Kidney (tissue), 14 donors: ENCODE measurements around the gene TIE1. TPM values are rescaled to one million over a fixed set of nuclear protein-coding genes. Genes with fewer than 3 reads are reported as not detected.

Source experiments
- DNase-seq, 5 donors: peaks; one replicate each; pipeline ENCODE4 v3.0.0-alpha.2; 2013 to 2020
- FAIRE-seq: peaks from 2 replicates; lab custom pipeline; 2012; peaks lifted over from hg19 to GRCh38; lab: Jason Lieb, UNC
- H3K27ac ChIP-seq, 2 donors: one replicate each; pipeline ENCODE4 v1.7.0; 2013; ENCODE audit warnings: low read depth in 2 of 2, low read length in 2 of 2, inconsistent platforms in 1 of 2
- H3K27me3 ChIP-seq: one replicate; pipeline ENCODE4 v1.7.1; 2013; ENCODE audit warnings: low read length, inconsistent platforms; ENCODE audit not compliant: control insufficient read depth, insufficient read depth
- H3K36me3 ChIP-seq, 3 donors: one replicate each; pipeline versions ENCODE4 v1.7.0 to v1.7.1; 2013; ENCODE audit warnings: low read length in 3 of 3, control low read depth in 1 of 3, inconsistent platforms in 1 of 3; ENCODE audit not compliant: insufficient read depth in 3 of 3, control insufficient read depth in 2 of 3
- H3K4me1 ChIP-seq, 3 donors: one replicate each; pipeline versions ENCODE4 v1.7.0 to v1.7.1; 2013; ENCODE audit warnings: low read length in 3 of 3, inconsistent platforms in 1 of 3, low read depth in 1 of 3; ENCODE audit not compliant: control insufficient read depth in 2 of 3, insufficient read depth in 2 of 3
- H3K4me3 ChIP-seq, 3 donors: one replicate each; pipeline versions ENCODE4 v1.7.0 to v1.8.1; 2013; ENCODE audit warnings: low read length in 3 of 3, control low read depth in 1 of 3, inconsistent platforms in 1 of 3
- H3K9ac ChIP-seq, 3 donors: one replicate each; pipeline versions ENCODE4 v1.7.0 to v1.7.1; 2013; ENCODE audit warnings: low read length in 3 of 3, control low read depth in 1 of 3, inconsistent platforms in 1 of 3
- H3K9me3 ChIP-seq, 3 donors: one replicate each; pipeline versions ENCODE4 v1.7.0 to v1.7.1; 2013; ENCODE audit warnings: low read length in 3 of 3, control low read depth in 1 of 3, inconsistent platforms in 1 of 3; ENCODE audit not compliant: control insufficient read depth in 2 of 3, insufficient read depth in 1 of 3
- CTCF ChIP-seq: IDR thresholded peaks from 3 replicates; pipeline ENCODE4 v1.5.1; 2012; ENCODE audit warnings: mild to moderate bottlenecking, moderate library complexity, borderline replicate concordance; ENCODE audit not compliant: insufficient read depth; ENCODE audit errors: extremely low read depth
- intact Hi-C: fragments of 100-400 bp; cut with DNase I; formaldehyde crosslinking; loops from one replicate; pipeline ENCODE4 v1.11.1; 2022
- polyA plus RNA-seq: library from polyadenylated mRNA; stranded (reverse); fragments of 350-450 nt; fragmentation: Illumina TruSeq; extraction: RNeasy Lipid Tissue Mini Kit (QIAGEN cat#74804); gene quantifications from one replicate; pipeline ENCODE4 v1.2.3, GENCODE V29; 2014; ENCODE audit warnings: low read depth, low replicate concordance; ENCODE audit not compliant: insufficient read depth
- total RNA-seq: library from RNA; stranded (reverse); fragmentation: NEBNext Ultra II Directional; extraction: Animal tissue kit (Norgen Biotek cat#: 25700); gene quantifications from one replicate; pipeline ENCODE4 v1.2.1, GENCODE V29; 2021
- donor health status: control.
- donor health status: control.
- donor health status: control.
- donor health status: control.
- donor health status: control.
- donor health status: DM: yes; HTN: yes; CAD: no.
- donor health status: Normal renal cell carcinoma (clear cell type).

TIE1 gene
- total and polyA plus RNA-seq, 2 donors from 2014 or later, result 15.0 to 46.3 TPM

- H3K27ac ChIP-seq, result no peak overlapping the region
- DNase-seq (no peak), FAIRE-seq (no peak)
Observed at GRCh38 chr1:43344267-43344850, 43.6 kb downstream of the TIE1 start.

GRCh38 chr1:43345120-43345519, 44.3 kb downstream of the TIE1 start:
- H3K9ac ChIP-seq, result no peak overlapping the region
- H3K27me3 ChIP-seq, result no peaks in the 10 kb centered on the region
- no peak overlapping the region for H3K4me3 ChIP-seq
- intact Hi-C loops, result no loop called here
- peaks cover 3 to 14% (median 5%) of the 10 kb centered on the region in 3 donors for H3K4me1 ChIP-seq
- H3K9me3 ChIP-seq, result no peaks in the 10 kb centered on the region
- no peaks in the 10 kb centered on the region for H3K36me3 ChIP-seq
- no peak overlapping the region for H3K27ac ChIP-seq
- DNase-seq, result no peak
- no peak for TF ChIP-seq CTCF
- no peak for FAIRE-seq

More at GRCh38 chr1:43344267-43344850, 43.6 kb downstream of the TIE1 start:
- intact Hi-C loops, result no loop called here
- H3K4me1 ChIP-seq, result peaks cover 0 to 8% (median 0%) of the 10 kb centered on the region in 3 donors
- no peak for TF ChIP-seq CTCF
- H3K4me3 ChIP-seq, result no peak overlapping the region
- no peaks in the 10 kb centered on the region for H3K27me3 ChIP-seq
- H3K9me3 ChIP-seq, result no peaks in the 10 kb centered on the region
- no peaks in the 10 kb centered on the region for H3K36me3 ChIP-seq
- no peak overlapping the region for H3K9ac ChIP-seq

GRCh38 chr1:43346636-43347035, 45.9 kb downstream of the TIE1 start:
- Histone ChIP-seq H3K4me3 (no peak overlapping the region), H3K36me3 (no peaks in the 10 kb centered on the region), H3K4me1 (peaks cover 3 to 17% (median 9%) of the 10 kb centered on the region in 3 donors), H3K27me3 (no peaks in the 10 kb centered on the region), H3K27ac (no peak overlapping the region), H3K9ac (no peak overlapping the region), H3K9me3 (no peaks in the 10 kb centered on the region)
- intact Hi-C loops, result no loop called here
- DNase-seq (no peak), FAIRE-seq (no peak)
- no peak for TF ChIP-seq CTCF
